Epithelial cell of esophagus (primary cell): ENCODE results near the gene CFAP61.
"Not testable (repeated sequence)": the region's sequence is repeated elsewhere in the genome, so short reads cannot be mapped to it uniquely, and the experiment has no call there.

Source experiments
- DNase-seq: peaks from one replicate; pipeline ENCODE4 v3.0.0; 2010; ENCODE audit warnings: low read depth
- H3K4me3 ChIP-seq: 2 replicates; pipeline ENCODE4 v1.5.1; 2011; ENCODE audit warnings: mild to moderate bottlenecking, low read length, control low read depth
- TF ChIP-seq, protein P1 (sequence below): IDR thresholded peaks from 2 replicates; pipeline ENCODE4 v1.5.1; 2011; ENCODE audit warnings: low read depth, mild to moderate bottlenecking, low read length, control low read depth, inconsistent platforms; ENCODE audit not compliant: insufficient read depth; ENCODE audit errors: missing control alignments

CFAP61 gene

GRCh38 chr20:20344476-20344875, 292.1 kb downstream of the CFAP61 start:
- H3K4me3 ChIP-seq, result no peak overlapping the region
- no peak for DNase-seq
- TF ChIP-seq, protein P1, sequence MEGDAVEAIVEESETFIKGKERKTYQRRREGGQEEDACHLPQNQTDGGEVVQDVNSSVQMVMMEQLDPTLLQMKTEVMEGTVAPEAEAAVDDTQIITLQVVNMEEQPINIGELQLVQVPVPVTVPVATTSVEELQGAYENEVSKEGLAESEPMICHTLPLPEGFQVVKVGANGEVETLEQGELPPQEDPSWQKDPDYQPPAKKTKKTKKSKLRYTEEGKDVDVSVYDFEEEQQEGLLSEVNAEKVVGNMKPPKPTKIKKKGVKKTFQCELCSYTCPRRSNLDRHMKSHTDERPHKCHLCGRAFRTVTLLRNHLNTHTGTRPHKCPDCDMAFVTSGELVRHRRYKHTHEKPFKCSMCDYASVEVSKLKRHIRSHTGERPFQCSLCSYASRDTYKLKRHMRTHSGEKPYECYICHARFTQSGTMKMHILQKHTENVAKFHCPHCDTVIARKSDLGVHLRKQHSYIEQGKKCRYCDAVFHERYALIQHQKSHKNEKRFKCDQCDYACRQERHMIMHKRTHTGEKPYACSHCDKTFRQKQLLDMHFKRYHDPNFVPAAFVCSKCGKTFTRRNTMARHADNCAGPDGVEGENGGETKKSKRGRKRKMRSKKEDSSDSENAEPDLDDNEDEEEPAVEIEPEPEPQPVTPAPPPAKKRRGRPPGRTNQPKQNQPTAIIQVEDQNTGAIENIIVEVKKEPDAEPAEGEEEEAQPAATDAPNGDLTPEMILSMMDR, result no peak

DNA sequence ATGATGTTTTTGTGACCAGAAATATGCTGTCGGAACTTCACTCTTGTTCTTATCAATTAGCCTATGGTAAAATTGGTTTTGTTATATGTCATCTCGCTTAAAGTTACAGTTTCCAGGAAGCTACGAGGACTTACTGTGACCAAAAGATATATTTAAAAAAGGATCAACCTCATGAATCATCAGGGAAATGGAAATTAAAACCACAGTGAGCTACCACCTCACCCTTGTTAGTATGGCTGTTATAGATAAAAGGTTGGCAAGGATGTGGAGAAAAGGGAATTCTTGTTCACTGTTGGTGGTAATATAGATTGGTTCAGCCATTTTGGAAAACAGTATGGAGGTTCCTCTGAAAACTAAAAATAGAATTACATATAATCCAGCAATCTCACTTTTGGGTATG, 301.2 kb downstream of the CFAP61 start:
- TF ChIP-seq, protein P1, result no peak
- no peak for DNase-seq
- H3K4me3 ChIP-seq, result no peak overlapping the region

- H3K4me3 ChIP-seq, DNase-seq: not testable (repeated sequence)
These were observed 303.2 kb downstream of the CFAP61 start for GRCh38 chr20:20355503-20355902.

GRCh38 chr20:20358801-20359200, 306.5 kb downstream of the CFAP61 start:
- TF ChIP-seq, protein P1, result no peak
- no peak for DNase-seq
- no peak overlapping the region for H3K4me3 ChIP-seq

DNA sequence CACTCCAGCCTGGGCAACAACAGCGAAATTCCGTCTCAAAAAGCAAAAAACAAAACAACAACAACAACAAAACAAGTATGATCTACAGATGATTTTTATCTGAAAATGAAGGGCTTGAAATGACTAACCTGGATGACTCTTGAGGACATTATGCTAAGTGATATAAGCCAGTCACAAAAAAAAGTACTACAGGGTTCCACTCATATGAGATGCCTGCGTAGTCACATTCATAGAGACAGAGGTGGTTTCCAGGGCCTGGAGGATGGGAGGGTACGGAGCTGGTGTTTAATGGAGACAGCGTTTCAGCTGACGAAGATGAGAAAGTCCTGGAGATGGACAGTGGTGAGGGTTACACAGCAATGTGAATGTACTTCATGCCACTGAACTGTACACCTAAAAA, 307.3 kb downstream of the CFAP61 start:
- no peak for DNase-seq
- H3K4me3 ChIP-seq, result no peak overlapping the region
- TF ChIP-seq, protein P1, result no peak

DNA sequence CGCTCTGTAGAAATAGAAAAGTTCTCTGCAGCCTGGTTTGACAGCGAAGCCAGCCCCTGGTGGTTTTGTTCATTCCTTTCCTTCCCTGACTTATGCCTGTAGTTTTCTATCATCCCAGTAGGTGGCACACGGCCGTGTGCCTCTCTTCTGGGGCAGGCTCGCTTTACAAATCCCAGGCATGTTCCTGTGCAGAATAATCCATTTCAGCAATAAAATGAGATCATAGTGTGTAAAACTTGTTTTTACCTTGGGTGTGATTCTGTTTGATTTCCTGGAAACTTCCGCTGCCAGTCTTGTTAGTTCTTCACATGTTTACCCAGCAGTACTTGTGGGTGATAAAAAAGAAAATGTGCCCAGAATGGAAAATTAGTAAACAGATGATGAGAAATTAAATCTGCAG, 308.1 kb downstream of the CFAP61 start:
- TF ChIP-seq, protein P1, result peak; percentile 92
- peak; percentile 71 for DNase-seq
- H3K4me3 ChIP-seq, result no peak overlapping the region

GRCh38 chr20:20362774-20363433, 310.6 kb downstream of the CFAP61 start:
- TF ChIP-seq, protein P1, result no peak
- DNase-seq, result no peak
- H3K4me3 ChIP-seq, result no peak overlapping the region
